NB4 (cell line): Measurements from ENCODE around the gene PSORS1C2.

Experiments
- DNase-seq: peaks from one replicate; pipeline ENCODE4 v3.0.0; 2010; ENCODE audit warnings: low read depth
- H3K4me3 ChIP-seq: one replicate; pipeline ENCODE4 v1.5.1; 2011; ENCODE audit warnings: mild to moderate bottlenecking, low read depth, low read length, moderate library complexity
- MAX ChIP-seq: IDR thresholded peaks from 2 replicates; pipeline ENCODE4 v1.6.1; 2011; ENCODE audit warnings: low read depth, low read length
- MYC ChIP-seq: IDR thresholded peaks from 2 replicates; pipeline ENCODE4 v1.6.1; 2011; ENCODE audit warnings: low read depth, low read length
- POLR2A ChIP-seq: IDR thresholded peaks from 2 replicates; pipeline ENCODE4 v1.6.1; 2011; ENCODE audit warnings: mild to moderate bottlenecking; ENCODE audit not compliant: insufficient read length; ENCODE audit errors: extremely low read depth
- TF ChIP-seq, protein P1 (sequence below): IDR thresholded peaks from one replicate; pipeline ENCODE4 v1.5.1; 2012; ENCODE audit warnings: low read depth, low read length

PSORS1C2 gene

GRCh38 chr6:31178143-31179041, 39.5 kb upstream of the PSORS1C2 start:
- no peak for TF ChIP-seq POLR2A
- no peak overlapping the region for H3K4me3 ChIP-seq
- DNase-seq, result no peak

DNA sequence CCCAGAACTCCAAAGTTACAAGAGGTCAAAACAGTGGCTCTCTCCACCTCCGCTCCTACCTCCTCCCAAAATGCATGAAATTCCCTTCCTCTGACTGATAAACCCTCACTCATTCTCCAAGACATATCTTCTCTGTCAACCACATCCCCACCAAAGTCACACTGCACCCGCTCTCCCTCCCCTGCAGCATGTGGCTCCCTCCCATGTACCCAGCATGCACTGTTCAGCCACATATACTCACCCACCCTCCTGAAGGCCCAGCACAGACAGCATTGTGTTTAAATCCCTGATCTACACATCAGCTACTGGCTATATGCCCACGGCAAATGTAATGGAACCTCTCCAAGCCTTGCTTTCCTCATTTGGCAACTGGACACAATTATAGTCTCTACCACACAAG, 37.1 kb upstream of the PSORS1C2 start:
- H3K4me3 ChIP-seq, result no peak overlapping the region
- TF ChIP-seq, protein P1, sequence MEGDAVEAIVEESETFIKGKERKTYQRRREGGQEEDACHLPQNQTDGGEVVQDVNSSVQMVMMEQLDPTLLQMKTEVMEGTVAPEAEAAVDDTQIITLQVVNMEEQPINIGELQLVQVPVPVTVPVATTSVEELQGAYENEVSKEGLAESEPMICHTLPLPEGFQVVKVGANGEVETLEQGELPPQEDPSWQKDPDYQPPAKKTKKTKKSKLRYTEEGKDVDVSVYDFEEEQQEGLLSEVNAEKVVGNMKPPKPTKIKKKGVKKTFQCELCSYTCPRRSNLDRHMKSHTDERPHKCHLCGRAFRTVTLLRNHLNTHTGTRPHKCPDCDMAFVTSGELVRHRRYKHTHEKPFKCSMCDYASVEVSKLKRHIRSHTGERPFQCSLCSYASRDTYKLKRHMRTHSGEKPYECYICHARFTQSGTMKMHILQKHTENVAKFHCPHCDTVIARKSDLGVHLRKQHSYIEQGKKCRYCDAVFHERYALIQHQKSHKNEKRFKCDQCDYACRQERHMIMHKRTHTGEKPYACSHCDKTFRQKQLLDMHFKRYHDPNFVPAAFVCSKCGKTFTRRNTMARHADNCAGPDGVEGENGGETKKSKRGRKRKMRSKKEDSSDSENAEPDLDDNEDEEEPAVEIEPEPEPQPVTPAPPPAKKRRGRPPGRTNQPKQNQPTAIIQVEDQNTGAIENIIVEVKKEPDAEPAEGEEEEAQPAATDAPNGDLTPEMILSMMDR, result no peak
- no peak for TF ChIP-seq POLR2A
- DNase-seq, result no peak

- DNase-seq, result no peak
- H3K4me3 ChIP-seq, result no peak overlapping the region
- TF ChIP-seq, protein P1, result no peak
These were observed 35.5 kb upstream of the PSORS1C2 start for GRCh38 chr6:31174378-31174777.

DNA sequence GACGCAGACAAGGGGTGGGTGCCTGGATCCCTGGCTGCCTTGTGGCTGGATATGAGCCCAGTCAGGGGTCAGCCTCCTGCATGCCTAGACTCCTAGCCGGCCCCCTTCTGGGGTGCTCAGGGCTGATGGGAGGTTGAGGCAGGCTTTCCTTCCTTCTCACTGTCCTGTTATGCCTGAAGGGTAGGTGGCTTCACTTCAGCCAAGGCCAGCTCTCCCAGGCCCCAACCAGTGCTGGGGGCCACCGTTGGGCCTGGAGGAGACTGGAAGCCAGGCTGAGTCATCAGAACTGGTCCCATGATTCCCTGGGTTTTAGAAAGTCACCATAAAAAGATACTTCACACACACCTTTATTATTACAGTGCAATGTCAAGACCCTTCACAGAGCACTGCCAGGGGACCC, 34.5 kb upstream of the PSORS1C2 start:
- no peak for DNase-seq
- H3K4me3 ChIP-seq, result no peak overlapping the region
- TF ChIP-seq, protein P1, result no peak
- TF ChIP-seq MYC, result no peak
- no peak for TF ChIP-seq POLR2A
- no peak for TF ChIP-seq MAX

- TF ChIP-seq MYC (no peak), MAX (no peak), POLR2A (no peak)
- no peak overlapping the region for H3K4me3 ChIP-seq
- DNase-seq, result no peak
These were observed 34.1 kb upstream of the PSORS1C2 start for GRCh38 chr6:31172973-31173384.

GRCh38 chr6:31171931-31172905, 33.4 kb upstream of the PSORS1C2 start:
- no peak for DNase-seq
- TF ChIP-seq MAX (no peak), MYC (no peak), POLR2A (no peak)
- TF ChIP-seq, protein P1, result no peak
- H3K4me3 ChIP-seq, result no peak overlapping the region
